AML-193 (cell line): Measurements from ENCODE around the gene CFAP126.
"Not testable (repeated sequence)": the region's sequence is repeated elsewhere in the genome, so short reads cannot be mapped to it uniquely, and the experiment has no call there.

ENCODE experiments used
- DNase-seq, 2 experiments: peaks; one replicate each; lab custom pipeline; 2025; lab: John Stamatoyannopoulos, UW

Gene CFAP126

DNA sequence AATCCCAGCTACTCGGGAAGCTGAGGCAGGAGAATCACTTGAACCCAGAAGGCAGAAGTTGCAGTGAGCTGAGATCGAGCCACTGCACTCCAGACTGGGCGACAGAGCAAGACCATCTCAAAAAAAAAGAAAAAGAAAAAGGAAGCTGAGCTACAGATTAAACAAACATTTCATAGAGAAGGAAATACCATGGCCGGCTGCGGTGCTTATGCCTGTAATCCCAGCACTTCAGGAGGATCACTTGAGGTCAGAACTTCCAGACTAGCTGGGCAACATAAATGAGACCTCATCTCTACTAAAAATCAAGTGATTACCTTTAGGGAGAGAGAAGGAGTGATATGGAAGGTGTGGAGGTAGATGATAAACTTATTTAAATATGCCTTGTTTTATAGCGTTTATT, 14.0 kb upstream of the CFAP126 start:
- DNase-seq = no peak

DNA sequence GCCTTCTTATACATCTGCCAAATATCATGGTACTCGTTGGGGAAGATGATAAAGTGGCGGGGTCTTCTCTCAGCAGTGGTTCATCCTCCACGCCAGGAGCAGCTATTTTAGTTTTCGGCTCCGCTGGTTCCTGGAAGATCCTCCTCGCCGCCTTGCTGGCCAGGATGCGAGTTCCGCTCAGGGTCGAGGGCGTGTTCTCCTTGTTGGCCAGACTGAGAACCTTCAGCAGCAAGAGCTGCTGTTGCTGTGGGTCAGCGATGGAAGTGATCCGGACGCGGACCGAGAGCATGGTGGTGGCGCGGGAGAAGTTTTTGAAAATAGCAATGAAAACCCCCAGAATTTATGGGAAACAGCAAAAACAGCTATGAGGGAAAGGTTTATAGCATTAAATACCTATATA, 11.4 kb upstream of the CFAP126 start:
- no peak for DNase-seq

DNA sequence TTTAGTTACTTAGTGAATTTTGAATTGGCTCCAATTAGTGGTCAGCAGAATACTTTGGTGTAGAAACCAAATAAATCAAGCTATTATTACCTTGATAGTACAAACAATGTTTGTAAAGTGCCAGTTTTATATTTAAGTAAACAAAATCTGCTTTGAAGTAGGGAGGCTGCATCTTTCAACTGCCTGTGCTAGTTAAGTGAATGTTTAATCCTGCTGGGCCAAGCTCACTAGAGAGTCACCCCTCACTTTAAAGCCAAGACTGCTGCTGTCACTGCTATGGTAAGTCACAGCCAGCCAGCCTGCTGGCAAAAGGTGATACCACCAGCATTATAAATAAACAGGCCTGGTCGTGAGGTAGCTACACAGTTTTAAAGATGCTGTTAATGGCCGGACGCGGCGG, 10.3 kb upstream of the CFAP126 start:
- DNase-seq = no peak

DNA sequence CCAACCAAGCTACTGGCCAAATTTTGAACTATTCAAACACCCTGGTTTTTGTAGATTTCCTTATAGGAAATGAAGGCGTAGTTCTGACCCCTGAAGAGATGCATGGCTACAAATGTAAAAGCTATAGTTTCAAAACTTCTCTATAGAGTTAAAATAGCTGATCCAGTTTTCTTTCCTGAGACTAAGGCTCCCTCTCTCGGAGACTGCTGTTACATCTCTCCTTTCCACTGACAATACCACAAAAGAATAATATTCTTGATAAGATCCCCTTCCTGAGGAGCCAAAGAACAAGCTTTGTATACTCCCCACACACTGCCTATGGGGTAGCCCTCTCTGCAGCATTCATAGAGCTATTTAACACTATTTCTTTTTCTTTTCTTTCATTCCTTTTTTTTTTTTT, 6.7 kb upstream of the CFAP126 start:
- DNase-seq = peak; percentile 52 to 67

DNA sequence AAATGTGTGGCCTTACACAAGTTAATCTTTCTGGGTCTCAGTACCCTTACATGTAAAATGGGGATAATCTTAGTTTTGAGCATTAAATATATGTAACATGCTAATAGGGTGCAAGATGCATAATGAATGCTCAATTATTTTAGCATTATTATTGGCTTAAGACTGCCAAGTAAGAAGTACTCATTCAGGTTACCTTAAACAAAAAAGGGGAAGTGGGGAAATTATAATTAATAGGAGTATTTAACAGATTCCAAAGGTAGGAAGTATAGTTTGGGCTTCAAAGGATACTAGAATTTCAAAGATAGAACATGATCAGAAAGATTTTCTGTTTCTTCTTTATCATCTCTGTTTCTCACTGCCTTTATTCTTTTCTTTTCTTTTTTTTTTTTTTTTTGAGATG, 5.8 kb upstream of the CFAP126 start:
- DNase-seq = peak in 1 of 2 experiments; percentile 12

DNA sequence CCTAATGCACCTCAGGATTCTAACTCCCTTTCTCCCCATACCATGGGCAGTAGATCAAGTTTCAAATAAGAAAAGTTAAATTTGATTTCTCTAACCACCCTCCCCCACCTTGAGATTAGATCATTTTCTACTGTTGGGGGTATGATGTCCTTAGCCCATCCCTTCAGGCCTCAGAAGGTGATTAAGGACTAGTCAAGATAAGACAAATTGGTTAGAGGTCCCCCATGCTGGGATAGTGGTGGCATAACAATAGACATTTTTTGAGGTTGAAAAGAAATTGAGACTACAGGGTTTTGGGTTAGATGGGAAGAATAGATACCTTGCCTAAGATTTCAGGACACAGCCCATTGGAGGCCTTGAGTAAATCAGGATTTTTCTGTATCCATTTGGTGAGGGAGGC, 2.5 kb downstream of the CFAP126 start:
- DNase-seq = no peak

DNA sequence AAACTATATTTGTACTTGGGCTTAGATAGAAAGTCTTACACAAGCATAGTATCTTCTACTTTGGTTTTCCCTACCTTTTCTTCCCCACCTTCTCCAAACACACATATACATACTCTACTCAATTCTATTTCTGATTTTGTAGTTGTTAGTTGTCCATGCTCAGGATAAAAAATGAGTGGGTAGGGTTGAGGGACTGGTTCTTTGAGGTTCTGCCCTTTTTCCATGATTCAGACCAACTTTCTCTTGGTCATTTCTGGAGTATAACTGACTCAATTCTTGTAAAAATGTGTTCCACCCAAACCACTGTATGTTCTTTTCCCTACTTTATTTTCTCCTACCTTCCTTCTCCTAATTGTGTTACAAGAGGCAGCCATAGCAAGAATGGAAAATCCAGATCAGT, 3.3 kb downstream of the CFAP126 start:
- DNase-seq = no peak

DNA sequence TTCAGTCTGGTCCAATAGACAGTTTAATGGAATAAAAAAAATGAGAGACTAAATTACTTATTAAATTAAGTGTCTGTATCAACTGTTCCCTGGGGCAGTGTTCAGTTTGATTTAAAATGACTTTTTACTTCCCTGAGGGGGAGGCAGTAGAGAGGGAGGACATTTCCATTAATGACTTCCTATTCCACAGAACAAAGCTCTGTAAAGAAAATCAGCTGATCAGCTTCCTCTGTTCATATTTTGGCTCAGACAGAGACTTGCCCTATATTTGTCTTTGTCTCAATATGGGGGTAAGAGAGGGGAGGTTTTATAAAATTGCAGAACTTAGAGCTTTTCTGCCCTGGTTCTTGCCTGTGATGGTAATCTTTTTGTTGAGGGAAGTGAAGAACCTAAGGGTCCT, 8.4 kb downstream of the CFAP126 start:
- peak; percentile 29 to 59 for DNase-seq

DNA sequence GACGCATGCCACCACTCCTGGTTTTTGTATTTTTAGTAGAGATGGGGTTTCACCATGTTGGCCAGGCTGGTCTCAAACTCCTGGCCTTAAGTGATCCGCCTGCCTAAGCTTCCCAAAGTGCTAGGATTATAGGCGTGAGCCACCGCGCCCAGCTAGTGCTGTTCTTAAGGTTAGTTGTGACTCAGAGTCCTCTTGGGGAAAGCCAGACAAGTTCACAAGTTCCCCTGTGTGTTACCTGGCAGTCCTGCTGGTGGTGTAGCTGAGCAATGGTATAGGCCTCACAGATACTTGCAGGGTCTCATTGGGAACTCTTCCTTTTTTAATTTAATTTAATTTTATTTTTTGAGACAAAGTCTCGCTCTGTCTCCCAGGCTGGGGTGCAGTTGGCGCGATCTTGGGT, 10.6 kb downstream of the CFAP126 start:
- no peak for DNase-seq

DNA sequence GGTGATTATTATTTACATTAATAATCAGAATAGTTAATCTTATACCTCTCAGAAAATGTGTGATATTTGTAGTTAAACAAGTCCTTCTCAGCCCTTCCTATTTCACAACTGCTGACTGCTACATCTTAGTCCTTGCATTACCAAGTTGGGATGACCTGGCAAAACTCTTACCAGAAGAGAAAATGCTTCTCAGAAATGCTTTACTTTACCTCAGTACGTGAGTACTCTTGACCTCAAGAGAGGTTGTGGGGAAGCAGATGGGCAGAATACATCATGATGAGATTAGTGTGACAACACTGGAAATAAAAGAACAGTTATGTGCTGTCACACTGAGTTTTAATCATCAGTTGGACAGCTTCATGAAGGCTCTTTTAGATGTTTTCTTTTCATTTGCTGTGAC, 16.2 kb downstream of the CFAP126 start:
- peak; percentile 74 to 76 for DNase-seq

DNA sequence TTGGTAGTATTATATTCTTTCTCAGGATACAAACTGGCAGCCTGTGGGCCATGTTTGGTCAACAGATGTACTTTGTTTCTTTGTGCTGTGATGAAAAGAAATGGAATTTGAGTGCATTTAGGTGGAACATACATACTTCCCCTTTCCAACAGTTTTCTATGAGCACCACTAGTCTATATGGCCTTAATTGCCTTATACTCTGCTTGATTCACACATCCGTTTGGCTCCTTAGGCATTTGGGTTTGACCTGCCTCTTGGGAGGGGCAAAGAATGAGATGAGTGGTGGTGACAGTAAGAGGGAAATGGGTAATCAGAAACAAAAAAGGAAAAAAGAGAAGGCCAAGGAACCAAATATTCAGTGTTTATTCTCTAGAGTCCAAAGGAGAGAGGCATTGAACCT, 17.0 kb downstream of the CFAP126 start:
- peak; percentile 45 to 55 for DNase-seq

DNA sequence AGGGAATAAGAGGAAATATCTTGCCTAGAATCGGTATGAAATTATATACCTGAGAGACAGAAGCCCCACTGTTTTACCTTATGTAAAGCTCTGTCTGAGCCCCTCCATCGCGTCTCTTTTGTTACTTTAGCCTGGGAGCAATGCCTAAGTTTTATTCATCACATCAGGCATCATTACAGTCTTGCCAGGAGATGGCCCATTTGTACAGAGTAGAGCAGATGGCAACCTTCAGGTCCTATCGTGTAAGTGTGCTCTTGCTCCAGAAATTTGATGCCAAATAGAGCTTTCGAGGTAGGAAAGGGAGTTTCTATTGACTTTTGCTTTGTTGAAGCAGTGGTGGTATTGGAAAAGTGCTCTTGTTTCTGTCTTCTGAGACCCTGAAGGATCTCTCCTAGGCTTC, 24.9 kb downstream of the CFAP126 start:
- no peak for DNase-seq

DNA sequence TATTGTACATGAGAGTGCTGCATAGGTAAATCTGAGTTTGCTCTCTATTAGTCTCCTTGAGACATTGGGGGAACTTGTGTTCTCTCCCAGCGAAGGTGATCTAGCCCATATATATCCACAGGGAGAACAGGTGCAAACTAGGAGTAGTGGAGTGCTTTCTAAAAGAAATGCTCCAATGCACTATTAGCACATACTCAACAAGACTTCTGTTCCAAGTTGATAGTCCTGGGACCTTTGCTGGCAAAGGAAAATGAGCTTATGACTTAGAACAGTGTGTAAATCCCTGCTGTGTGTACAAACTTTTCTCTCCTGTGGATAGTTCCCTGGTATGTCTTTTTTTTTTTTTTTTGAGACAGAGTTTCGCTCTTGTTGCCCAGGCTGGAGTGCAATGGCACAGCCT, 25.5 kb downstream of the CFAP126 start:
- DNase-seq = no peak

DNA sequence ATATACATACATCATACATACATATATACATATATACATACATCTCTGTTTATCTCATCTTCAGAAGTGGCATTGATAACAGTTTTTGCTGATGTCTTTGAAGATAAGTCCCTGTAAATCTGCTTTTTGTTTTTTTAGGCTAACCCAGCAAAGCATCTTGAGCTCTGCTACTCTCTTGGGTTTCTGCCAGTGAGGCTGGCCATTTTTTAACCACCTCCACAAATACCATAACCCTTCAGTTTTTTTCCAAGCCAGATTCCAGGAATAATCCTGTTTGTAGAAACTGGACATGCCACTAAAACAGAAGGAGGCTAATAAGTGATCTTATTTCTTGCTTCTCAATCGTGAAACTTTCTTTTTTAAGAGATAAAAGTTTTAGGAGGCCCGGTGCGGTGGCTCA, 31.9 kb downstream of the CFAP126 start:
- no peak for DNase-seq

DNA sequence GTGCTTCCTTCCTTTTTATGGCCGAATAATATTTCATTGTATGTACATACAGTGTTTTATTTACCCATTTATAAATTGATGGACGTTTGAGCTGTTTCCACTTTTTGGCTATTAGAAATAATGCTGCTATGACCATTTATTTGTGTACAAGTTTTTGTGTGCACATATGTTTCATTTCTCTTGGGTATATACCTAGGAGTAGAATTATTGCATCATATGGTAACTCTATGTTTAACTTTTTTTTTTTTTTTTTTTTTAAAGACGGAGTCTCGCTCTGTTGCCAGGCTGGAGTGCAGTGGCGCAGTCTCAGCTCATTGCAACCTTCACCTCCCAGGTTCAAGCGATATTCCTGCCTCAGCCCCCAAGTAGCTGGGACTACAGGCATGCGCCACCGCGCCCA, 34.5 kb downstream of the CFAP126 start:
- DNase-seq = no peak

DNA sequence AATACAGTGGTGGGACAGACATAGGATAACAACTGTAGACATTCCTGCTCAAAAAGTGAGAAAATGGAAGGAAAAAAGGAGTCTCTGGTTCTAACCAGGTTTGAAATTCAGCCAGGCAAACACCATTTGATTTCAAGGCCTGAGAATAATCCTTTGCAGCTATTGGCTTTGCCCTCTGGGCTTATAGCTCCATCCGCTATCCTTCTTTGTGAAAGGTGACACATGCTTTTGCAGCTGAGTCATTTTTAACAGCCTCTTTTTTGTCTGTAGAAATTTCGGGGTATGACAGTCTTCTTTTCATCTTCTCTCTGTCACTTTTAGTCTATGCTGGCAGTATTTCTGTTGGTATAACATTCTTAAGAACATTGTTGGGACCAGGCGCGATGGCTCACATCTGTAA, 37.3 kb downstream of the CFAP126 start:
- no peak for DNase-seq

DNA sequence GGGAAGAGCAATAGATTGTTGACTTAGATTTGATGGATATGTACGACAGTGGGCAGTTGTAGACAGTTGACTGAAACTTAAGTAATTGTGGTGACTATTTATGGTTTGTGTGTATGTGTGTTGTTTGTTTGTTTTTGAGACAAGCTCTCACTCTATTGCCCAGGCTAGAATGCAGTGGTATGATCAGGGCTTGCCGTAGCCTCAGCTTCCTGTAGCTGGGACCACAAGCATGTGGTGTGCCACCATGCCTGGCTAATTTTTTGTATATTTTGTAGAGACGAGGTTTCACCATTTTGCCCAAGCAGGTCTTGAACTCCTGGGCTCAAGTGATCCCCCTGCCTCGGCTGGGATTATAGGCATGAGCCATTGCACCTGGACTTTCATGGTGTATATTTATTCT, 43.7 kb downstream of the CFAP126 start:
- DNase-seq = no peak

DNA sequence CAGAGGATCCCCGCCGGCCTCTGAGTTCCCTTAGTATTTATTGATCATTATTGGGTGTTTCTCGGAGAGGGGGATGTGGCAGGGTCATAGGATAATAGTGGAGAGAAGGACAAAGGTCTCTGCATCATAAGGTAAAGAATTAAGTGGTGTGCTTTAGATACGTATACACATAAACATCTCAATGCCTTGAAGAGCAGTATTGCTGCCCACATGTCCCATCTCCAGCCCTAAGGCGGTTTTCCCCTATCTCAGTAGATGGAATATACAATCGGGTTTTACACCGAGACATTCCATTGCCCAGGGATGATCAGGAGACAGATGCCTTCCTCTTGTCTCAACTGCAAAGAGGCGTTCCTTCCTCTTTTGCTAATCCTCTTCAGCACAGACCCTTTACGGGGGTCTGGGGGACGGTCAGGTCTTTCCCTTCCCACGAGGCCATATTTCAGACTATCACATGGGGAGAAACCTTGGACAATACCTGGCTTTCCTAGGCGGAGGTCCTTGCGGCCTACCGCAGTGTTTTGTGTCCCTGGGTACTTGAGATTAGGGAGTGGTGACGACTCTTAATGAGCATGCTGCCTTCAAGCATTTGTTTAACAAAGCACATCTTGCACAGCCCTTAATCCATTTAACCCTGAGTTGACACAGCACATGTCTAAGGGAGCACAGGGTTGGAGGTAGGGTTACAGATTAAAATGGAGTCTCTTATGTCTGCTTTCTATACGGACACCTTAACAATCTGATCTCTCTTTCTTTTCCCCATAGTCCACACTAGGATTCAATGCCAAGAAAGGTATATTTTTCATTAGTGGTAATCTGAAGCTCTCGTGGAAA, 51.6 kb downstream of the CFAP126 start:
- DNase-seq = not testable (repeated sequence)
